Smooth muscle cell (in vitro differentiated cells): Measurements from ENCODE around the gene TMEM106B. TPM values are rescaled to one million over a fixed set of nuclear protein-coding genes. Genes with fewer than 3 reads are reported as not detected.

Experiments used
- DNase-seq: peaks from one replicate; lab custom pipeline; 2025; ENCODE audit not compliant: unreplicated experiment; lab: John Stamatoyannopoulos, UW
- H2AFZ ChIP-seq: fragments of 200-600 bp; sonication (generic); 2 replicates; pipeline ENCODE4 v1.6.0; 2016; ENCODE audit warnings: antibody characterized with exemption, low read depth, mild to moderate bottlenecking
- H3F3A ChIP-seq: fragments of 200-600 bp; sonication (generic); 2 replicates; pipeline ENCODE4 v1.6.0; 2017; ENCODE audit warnings: antibody characterized with exemption, low read depth
- H3K27ac ChIP-seq: fragments of 200-600 bp; sonication (generic); 2 replicates; pipeline ENCODE4 v1.5.1; 2016; ENCODE audit warnings: low read depth, mild to moderate bottlenecking
- H3K27me3 ChIP-seq: fragments of 200-600 bp; sonication (generic); 2 replicates; pipeline ENCODE4 v1.6.1; 2016; ENCODE audit warnings: low read depth, mild to moderate bottlenecking
- H3K36me3 ChIP-seq: fragments of 200-600 bp; sonication (generic); 2 replicates; pipeline ENCODE4 v1.5.1; 2016; ENCODE audit warnings: low read depth
- H3K4me1 ChIP-seq: fragments of 200-600 bp; sonication (generic); 2 replicates; pipeline ENCODE4 v1.5.1; 2016; ENCODE audit warnings: low read depth
- H3K4me2 ChIP-seq: fragments of 200-600 bp; sonication (generic); 2 replicates; pipeline ENCODE4 v1.6.0; 2016; ENCODE audit warnings: mild to moderate bottlenecking
- H3K4me3 ChIP-seq: fragments of 200-600 bp; sonication (generic); 2 replicates; pipeline ENCODE4 v1.5.1; 2016; ENCODE audit warnings: mild to moderate bottlenecking
- H3K79me2 ChIP-seq: fragments of 200-600 bp; sonication (generic); 2 replicates; pipeline ENCODE4 v1.6.0; 2016; ENCODE audit warnings: low read depth, mild to moderate bottlenecking
- H3K9ac ChIP-seq: fragments of 200-600 bp; sonication (generic); 2 replicates; pipeline ENCODE4 v1.6.0; 2016; ENCODE audit warnings: low read depth
- H3K9me3 ChIP-seq: fragments of 200-600 bp; sonication (generic); replicated peaks from 2 replicates; pipeline ENCODE4 v1.5.1; 2016; ENCODE audit warnings: low read depth
- H4K20me1 ChIP-seq: fragments of 200-600 bp; sonication (generic); 2 replicates; pipeline ENCODE4 v1.6.0; 2016; ENCODE audit warnings: low read depth
- CTCF ChIP-seq: fragments of 200-600 bp; sonication (generic); IDR thresholded peaks from 2 replicates; pipeline ENCODE4 v1.5.1; 2017; ENCODE audit warnings: borderline replicate concordance, mild to moderate bottlenecking, antibody characterized with exemption; ENCODE audit not compliant: insufficient read depth, poor library complexity, severe bottlenecking
- WGBS: methylation state at CpG from one replicate; pipeline ENCODE4 v1.1.7; 2016; ENCODE audit warnings: low lambda C conversion rate; 5-methylcytosine and 5-hydroxymethylcytosine counted together
- polyA plus RNA-seq: library from polyadenylated mRNA; unstranded; fragments of >200 nt; fragmentation: Nextera tagmentation; extraction: Ambion mirVana; gene quantifications from 2 replicates; pipeline ENCODE4 v1.2.1, GENCODE V29; 2016
- total RNA-seq: library from RNA; depleted of rRNA; stranded (reverse); fragments of >200 nt; gene quantifications from 2 replicates; pipeline ENCODE4 v1.2.3, GENCODE V29; 2014

The TMEM106B gene
- total and polyA plus RNA-seq, 2 experiments from 2014 or later = 27.9 to 132 TPM

- DNase-seq = no peak
- Histone ChIP-seq H3K27ac (no peak overlapping the region), H3K9ac (no peak overlapping the region), H3F3A (no peaks in the 10 kb centered on the region), H3K4me1 (no peaks in the 10 kb centered on the region), H2AFZ (no peak overlapping the region), H3K4me2 (no peak overlapping the region), H3K9me3 (no peaks in the 10 kb centered on the region), H3K36me3 (no peaks in the 10 kb centered on the region), H3K79me2 (no peaks in the 10 kb centered on the region), H4K20me1 (no peaks in the 10 kb centered on the region), H3K4me3 (no peak overlapping the region), H3K27me3 (no peaks in the 10 kb centered on the region)
- TF ChIP-seq CTCF = no peak
Measured at GRCh38 chr7:12250232-12250631, 39.1 kb downstream of the TMEM106B start.

GRCh38 chr7:12256090-12256489 lies 45.0 kb downstream of the TMEM106B start:
- Histone ChIP-seq H3K27ac (no peak overlapping the region), H3K4me3 (no peak overlapping the region), H3K79me2 (no peaks in the 10 kb centered on the region), H2AFZ (no peak overlapping the region), H3K9ac (no peak overlapping the region), H3K36me3 (no peaks in the 10 kb centered on the region), H4K20me1 (no peaks in the 10 kb centered on the region), H3K9me3 (no peaks in the 10 kb centered on the region), H3K27me3 (no peaks in the 10 kb centered on the region), H3K4me1 (no peaks in the 10 kb centered on the region), H3K4me2 (no peak overlapping the region), H3F3A (no peaks in the 10 kb centered on the region)
- no peak for TF ChIP-seq CTCF
- 76% methylated on average over 2 of the region's 2 CpGs for WGBS
- no peak for DNase-seq

GRCh38 chr7:12257582-12257981 lies 46.5 kb downstream of the TMEM106B start:
- H3K4me1 ChIP-seq = no peaks in the 10 kb centered on the region
- H3K9me3 ChIP-seq = no peaks in the 10 kb centered on the region
- WGBS = 92% methylated on average over 2 of the region's 2 CpGs
- H3K9ac ChIP-seq = no peak overlapping the region
- H3F3A ChIP-seq = no peaks in the 10 kb centered on the region
- H2AFZ ChIP-seq = no peak overlapping the region
- DNase-seq = no peak
- no peaks in the 10 kb centered on the region for H3K79me2 ChIP-seq
- H3K36me3 ChIP-seq = no peaks in the 10 kb centered on the region
- no peak overlapping the region for H3K4me3 ChIP-seq
- H4K20me1 ChIP-seq = no peaks in the 10 kb centered on the region
- no peak overlapping the region for H3K27ac ChIP-seq
- H3K27me3 ChIP-seq = no peaks in the 10 kb centered on the region
- TF ChIP-seq CTCF = no peak
- no peak overlapping the region for H3K4me2 ChIP-seq

GRCh38 chr7:12258074-12258473 lies 47.0 kb downstream of the TMEM106B start:
- H3K27ac ChIP-seq = no peak overlapping the region
- 95% methylated on average over 4 of the region's 4 CpGs for WGBS
- DNase-seq = no peak
- H3K4me3 ChIP-seq = no peak overlapping the region
- H3K4me1 ChIP-seq = no peaks in the 10 kb centered on the region
- H4K20me1 ChIP-seq = no peaks in the 10 kb centered on the region
- H3K9me3 ChIP-seq = no peaks in the 10 kb centered on the region
- H3K4me2 ChIP-seq = no peak overlapping the region
- H3K79me2 ChIP-seq = no peaks in the 10 kb centered on the region
- H3K27me3 ChIP-seq = no peaks in the 10 kb centered on the region
- no peak overlapping the region for H2AFZ ChIP-seq
- no peaks in the 10 kb centered on the region for H3K36me3 ChIP-seq
- no peaks in the 10 kb centered on the region for H3F3A ChIP-seq
- no peak for TF ChIP-seq CTCF
- H3K9ac ChIP-seq = no peak overlapping the region
